H9 (cell line): ENCODE data around the gene TMEM145. TPM values are rescaled to one million over a fixed set of nuclear protein-coding genes. Genes with fewer than 3 reads are reported as not detected.

Experiments
- DNase-seq: peaks from one replicate; pipeline ENCODE4 v3.0.0-alpha.2; 2017
- H2AFZ ChIP-seq: one replicate; pipeline ENCODE4 v1.6.1; 2013; ENCODE audit warnings: mild to moderate bottlenecking, low read length, control low read depth, moderate library complexity
- H2AK5ac ChIP-seq: 2 replicates; pipeline ENCODE4 v1.6.1; 2013; ENCODE audit warnings: low read length, control low read depth, mixed read lengths; ENCODE audit not compliant: insufficient read length
- H2BK120ac ChIP-seq: one replicate; pipeline ENCODE4 v1.6.1; 2013; ENCODE audit warnings: low read depth, mild to moderate bottlenecking, low read length, control low read depth, inconsistent platforms; ENCODE audit not compliant: poor library complexity, severe bottlenecking
- H2BK12ac ChIP-seq: 2 replicates; pipeline ENCODE4 v1.6.1; 2013; ENCODE audit warnings: low read length, control low read depth, mixed read lengths, low read depth; ENCODE audit not compliant: insufficient read length
- H2BK15ac ChIP-seq: 2 replicates; pipeline ENCODE4 v1.6.1; 2013; ENCODE audit warnings: low read depth, low read length, control low read depth
- H2BK20ac ChIP-seq: one replicate; pipeline ENCODE4 v1.6.1; 2013; ENCODE audit warnings: low read depth, mild to moderate bottlenecking, low read length, control low read depth, inconsistent platforms; ENCODE audit not compliant: poor library complexity, severe bottlenecking
- H2BK5ac ChIP-seq: 2 replicates; pipeline ENCODE4 v1.6.1; 2013; ENCODE audit warnings: low read length, control low read depth, mixed read lengths; ENCODE audit not compliant: insufficient read length
- H3K14ac ChIP-seq: 2 replicates; pipeline ENCODE4 v1.6.1; 2013; ENCODE audit warnings: low read length, control low read depth; ENCODE audit not compliant: insufficient read depth
- H3K18ac ChIP-seq: 2 replicates; pipeline ENCODE4 v1.6.1; 2013; ENCODE audit warnings: low read depth, mild to moderate bottlenecking, mixed read lengths, low read length, control low read depth; ENCODE audit not compliant: insufficient read length
- H3K23ac ChIP-seq: 2 replicates; pipeline ENCODE4 v1.6.1; 2013; ENCODE audit warnings: low read length, control low read depth, mixed read lengths, low read depth; ENCODE audit not compliant: insufficient read length
- H3K23me2 ChIP-seq: 2 replicates; pipeline ENCODE4 v1.6.1; 2013; ENCODE audit warnings: low read depth, mild to moderate bottlenecking, mixed read lengths, low read length, control low read depth; ENCODE audit not compliant: insufficient read length, poor library complexity, severe bottlenecking
- H3K27ac ChIP-seq: 2 replicates; pipeline ENCODE4 v1.5.1; 2013; ENCODE audit warnings: low read length, control low read depth, mixed read lengths, low read depth; ENCODE audit not compliant: insufficient read length
- H3K27me3 ChIP-seq: 2 replicates; pipeline ENCODE4 v1.6.1; 2013; ENCODE audit warnings: low read length, control low read depth, inconsistent platforms; ENCODE audit not compliant: insufficient read depth
- H3K4ac ChIP-seq: 2 replicates; pipeline ENCODE4 v1.6.1; 2013; ENCODE audit warnings: low read depth, mild to moderate bottlenecking, control low read depth, inconsistent platforms, low read length, moderate library complexity
- H3K4me1 ChIP-seq: 2 replicates; pipeline ENCODE4 v1.6.1; 2013; ENCODE audit warnings: low read length, control low read depth, inconsistent platforms; ENCODE audit not compliant: insufficient read depth
- H3K4me2 ChIP-seq: 2 replicates; pipeline ENCODE4 v1.6.1; 2013; ENCODE audit warnings: low read length, control low read depth, mixed read lengths; ENCODE audit not compliant: insufficient read length, insufficient read depth
- H3K56ac ChIP-seq: 2 replicates; pipeline ENCODE4 v1.6.1; 2013; ENCODE audit warnings: low read depth, mild to moderate bottlenecking, mixed read lengths, low read length, control low read depth; ENCODE audit not compliant: insufficient read length
- H3K79me1 ChIP-seq: 2 replicates; pipeline ENCODE4 v1.6.1; 2013; ENCODE audit warnings: low read depth, mild to moderate bottlenecking, moderate library complexity, low read length, control low read depth, inconsistent platforms; ENCODE audit not compliant: insufficient read depth, poor library complexity, severe bottlenecking
- H3K79me2 ChIP-seq: 2 replicates; pipeline ENCODE4 v1.6.1; 2013; ENCODE audit warnings: low read length, control low read depth, inconsistent platforms; ENCODE audit not compliant: insufficient read depth
- H3K9ac ChIP-seq: 2 replicates; pipeline ENCODE4 v1.6.1; 2013; ENCODE audit warnings: low read length, control low read depth, mixed read lengths; ENCODE audit not compliant: insufficient read length; ENCODE audit errors: extremely low read depth
- H3K9me3 ChIP-seq: one replicate; pipeline ENCODE4 v1.6.1; 2013; ENCODE audit warnings: low read depth, low read length, inconsistent platforms; ENCODE audit not compliant: control insufficient read depth
- H3T11ph ChIP-seq: one replicate; pipeline ENCODE4 v1.6.1; 2013; ENCODE audit warnings: mild to moderate bottlenecking, low read length, control low read depth, inconsistent platforms
- H4K20me1 ChIP-seq: one replicate; pipeline ENCODE4 v1.6.1; 2013; ENCODE audit not compliant: control insufficient read depth, insufficient read length, insufficient read depth
- H4K5ac ChIP-seq: 2 replicates; pipeline ENCODE4 v1.6.1; 2013; ENCODE audit warnings: low read depth, mild to moderate bottlenecking, mixed read lengths, low read length, control low read depth; ENCODE audit not compliant: insufficient read length
- H4K8ac ChIP-seq: replicated peaks from 2 replicates; pipeline ENCODE4 v1.6.1; 2013; ENCODE audit warnings: low read length, control low read depth, mixed read lengths, low read depth; ENCODE audit not compliant: insufficient read length
- H4K91ac ChIP-seq: 2 replicates; pipeline ENCODE4 v1.6.1; 2013; ENCODE audit warnings: low read depth, mild to moderate bottlenecking, moderate library complexity, mixed read lengths, low read length, control low read depth; ENCODE audit not compliant: insufficient read length
- H3K27ac Mint-ChIP-seq, 3 experiments: 2 replicates in 2 of 3; 3 replicates in 1 of 3; pipeline ENCODE4 v1.8.0; 2020 to 2021; ENCODE audit warnings: mixed read lengths in 3 of 3, mild to moderate bottlenecking in 1 of 3, moderate library complexity in 1 of 3
- H3K27me3 Mint-ChIP-seq: 2 replicates; pipeline ENCODE4 v1.8.0; 2021; ENCODE audit warnings: low read depth, mild to moderate bottlenecking, moderate library complexity, mixed read lengths
- H3K36me3 Mint-ChIP-seq, 3 experiments: 2 replicates in 2 of 3; 3 replicates in 1 of 3; pipeline ENCODE4 v1.8.0; 2020 to 2021; ENCODE audit warnings: low read depth in 3 of 3, mixed read lengths in 3 of 3; ENCODE audit not compliant: insufficient read depth in 1 of 3
- H3K4me1 Mint-ChIP-seq, 2 experiments: 2 replicates each; pipeline ENCODE4 v1.8.0; 2020; ENCODE audit warnings: mixed read lengths in 2 of 2
- H3K4me3 Mint-ChIP-seq, 2 experiments: 2 replicates in 1 of 2; 3 replicates in 1 of 2; pipeline ENCODE4 v1.8.0; 2020 to 2021; ENCODE audit warnings: mild to moderate bottlenecking in 2 of 2, mixed read lengths in 2 of 2, moderate library complexity in 1 of 2
- H3K9me3 Mint-ChIP-seq, 2 experiments: 2 replicates in 1 of 2; 3 replicates in 1 of 2; pipeline ENCODE4 v1.8.0; 2020; ENCODE audit warnings: mild to moderate bottlenecking in 2 of 2, mixed read lengths in 2 of 2, moderate library complexity in 1 of 2
- CTCF ChIP-seq: fragments of 200-600 bp; sonication (generic); conservative IDR thresholded peaks from 3 replicates; pipeline ENCODE4 v1.8.0; 2021; ENCODE audit warnings: antibody characterized with exemption, mild to moderate bottlenecking
- WGBS: extraction: QIAGEN DNeasy Blood & Tissue Kit; methylation state at CpG from one replicate; pipeline ENCODE4 v1.1.7; 2013; ENCODE audit warnings: missing lambda C conversion rate, low lambda C conversion rate, mixed read lengths; ENCODE audit not compliant: insufficient read length; ENCODE audit errors: extremely low coverage; 5-methylcytosine and 5-hydroxymethylcytosine counted together
- total RNA-seq: library from RNA; stranded (reverse); gene quantifications from 2 replicates; pipeline ENCODE4 v1.2.1, GENCODE V29; 2021

Gene TMEM145
- total RNA-seq, 1 experiment from 2014 or later = 4.5 TPM

GRCh38 chr19:42333975-42334696 lies 21.0 kb downstream of the TMEM145 start:
- H3K27ac Mint-ChIP-seq = no peak overlapping the region
- H3K9ac ChIP-seq = no peak overlapping the region

More at GRCh38 chr19:42333975-42334696, 21.0 kb downstream of the TMEM145 start:
- Histone ChIP-seq H2BK15ac (no peak overlapping the region), H3K56ac (no peak overlapping the region), H3K79me2 (peaks cover 2% of the 10 kb centered on the region; the same call in 1 of the 2 replicates), H3K4me1 (no peaks in the 10 kb centered on the region), H2BK20ac (no peak overlapping the region), H4K8ac (no peak overlapping the region), H3K79me1 (peaks cover 3% of the 10 kb centered on the region), H3K18ac (no peak overlapping the region), H2AK5ac (no peak overlapping the region), H2BK12ac (no peak overlapping the region), H3K9me3 (no peaks in the 10 kb centered on the region), H2BK5ac (no peak overlapping the region), H2BK120ac (no peak overlapping the region), H3K4ac (no peak overlapping the region), H4K91ac (no peak overlapping the region), H3K14ac (no peak overlapping the region), H3K27ac (no peak overlapping the region), H2AFZ (no peak overlapping the region), H3T11ph (no peak overlapping the region), H3K23me2 (no peaks in the 10 kb centered on the region), H3K27me3 (no peaks in the 10 kb centered on the region), H4K5ac (no peak overlapping the region), H4K20me1 (no peaks in the 10 kb centered on the region), H3K23ac (no peak overlapping the region), H3K4me2 (no peak overlapping the region)
- Mint-ChIP-seq H3K4me1 (peaks cover 14% of the 10 kb centered on the region in 2 experiments), H3K27me3 (no peaks in the 10 kb centered on the region; the same call in 1 of the 2 replicates), H3K36me3 (peaks cover 1 to 8% (median 3%) of the 10 kb centered on the region in 3 experiments; a peak in 5 of 7 replicates), H3K4me3 (no peak overlapping the region), H3K9me3 (no peaks in the 10 kb centered on the region)
- TF ChIP-seq CTCF = no peak
- DNase-seq = no peak
- WGBS = no CpG with 5 or more reads among the region's 21 CpGs
